ENCODE data around the gene JPH3.

Gene JPH3

GRCh38 chr16:87583453-87584131, 18.7 kb upstream of the JPH3 start:
- Mint-ChIP-seq H3K27ac (no peak overlapping the region), H3K9me3 (no peaks in the 10 kb centered on the region), H3K27me3 (peaks cover 34% of the 10 kb centered on the region), H3K36me3 (ENCODE audit: low read depth) (no peaks in the 10 kb centered on the region), H3K4me3 (no peak overlapping the region), H3K4me1 (ENCODE audit: low read depth) (no peaks in the 10 kb centered on the region)

- H3K27me3 Mint-ChIP-seq: peaks cover 41% of the 10 kb centered on the region
- no peaks in the 10 kb centered on the region for H3K36me3 Mint-ChIP-seq (ENCODE audit: low read depth)
- H3K4me3 Mint-ChIP-seq: no peak overlapping the region
- no peak overlapping the region for H3K27ac Mint-ChIP-seq
- H3K9me3 Mint-ChIP-seq: no peaks in the 10 kb centered on the region
- H3K4me1 Mint-ChIP-seq (ENCODE audit: low read depth): no peaks in the 10 kb centered on the region
Measured at GRCh38 chr16:87584271-87584670, 18.0 kb upstream of the JPH3 start.

GRCh38 chr16:87584975-87585374, 17.3 kb upstream of the JPH3 start:
- peaks cover 41% of the 10 kb centered on the region for H3K27me3 Mint-ChIP-seq
- no peak overlapping the region for H3K4me3 Mint-ChIP-seq
- no peaks in the 10 kb centered on the region for H3K9me3 Mint-ChIP-seq
- no peaks in the 10 kb centered on the region for H3K36me3 Mint-ChIP-seq (ENCODE audit: low read depth)
- no peak overlapping the region for H3K27ac Mint-ChIP-seq
- no peaks in the 10 kb centered on the region for H3K4me1 Mint-ChIP-seq (ENCODE audit: low read depth)

GRCh38 chr16:87585442-87586200, 16.7 kb upstream of the JPH3 start:
- H3K27ac Mint-ChIP-seq: no peak overlapping the region
- no peaks in the 10 kb centered on the region for H3K4me1 Mint-ChIP-seq (ENCODE audit: low read depth)
- peaks cover 45% of the 10 kb centered on the region for H3K27me3 Mint-ChIP-seq
- H3K4me3 Mint-ChIP-seq: no peak overlapping the region
- no peaks in the 10 kb centered on the region for H3K9me3 Mint-ChIP-seq
- no peaks in the 10 kb centered on the region for H3K36me3 Mint-ChIP-seq (ENCODE audit: low read depth)

- no peak overlapping the region for H3K27ac Mint-ChIP-seq
- no peaks in the 10 kb centered on the region for H3K4me1 Mint-ChIP-seq (ENCODE audit: low read depth)
- H3K36me3 Mint-ChIP-seq (ENCODE audit: low read depth): no peaks in the 10 kb centered on the region
- H3K4me3 Mint-ChIP-seq: no peak overlapping the region
- peaks cover 44% of the 10 kb centered on the region for H3K27me3 Mint-ChIP-seq
- no peaks in the 10 kb centered on the region for H3K9me3 Mint-ChIP-seq
Measured at GRCh38 chr16:87586201-87586782, 16.0 kb upstream of the JPH3 start.

- H3K4me1 Mint-ChIP-seq (ENCODE audit: low read depth): no peaks in the 10 kb centered on the region
- no peaks in the 10 kb centered on the region for H3K36me3 Mint-ChIP-seq (ENCODE audit: low read depth)
- H3K4me3 Mint-ChIP-seq: no peak overlapping the region
- H3K27me3 Mint-ChIP-seq: peaks cover 46% of the 10 kb centered on the region
- H3K9me3 Mint-ChIP-seq: no peaks in the 10 kb centered on the region
- H3K27ac Mint-ChIP-seq: no peak overlapping the region
Measured at GRCh38 chr16:87587636-87588035, 14.7 kb upstream of the JPH3 start.

GRCh38 chr16:87592018-87592712, 10.1 kb upstream of the JPH3 start:
- Mint-ChIP-seq H3K27me3 (peaks cover 42% of the 10 kb centered on the region), H3K4me3 (no peak overlapping the region), H3K27ac (no peak overlapping the region)

GRCh38 chr16:87593710-87594258, 8.5 kb upstream of the JPH3 start:
- Mint-ChIP-seq H3K9me3 (no peaks in the 10 kb centered on the region), H3K27me3 (peaks cover 34% of the 10 kb centered on the region), H3K27ac (no peak overlapping the region), H3K4me3 (no peak overlapping the region), H3K36me3 (ENCODE audit: low read depth) (no peaks in the 10 kb centered on the region), H3K4me1 (ENCODE audit: low read depth) (no peaks in the 10 kb centered on the region)

More at GRCh38 chr16:87592018-87592712, 10.1 kb upstream of the JPH3 start:
- no peaks in the 10 kb centered on the region for H3K4me1 Mint-ChIP-seq (ENCODE audit: low read depth)
- H3K9me3 Mint-ChIP-seq: no peaks in the 10 kb centered on the region
- no peaks in the 10 kb centered on the region for H3K36me3 Mint-ChIP-seq (ENCODE audit: low read depth)

GRCh38 chr16:87595712-87596111, 6.6 kb upstream of the JPH3 start:
- Mint-ChIP-seq H3K4me1 (ENCODE audit: low read depth) (no peaks in the 10 kb centered on the region), H3K27ac (no peak overlapping the region), H3K4me3 (no peak overlapping the region), H3K9me3 (no peaks in the 10 kb centered on the region), H3K36me3 (ENCODE audit: low read depth) (no peaks in the 10 kb centered on the region), H3K27me3 (peaks cover 38% of the 10 kb centered on the region)

- H3K27me3 Mint-ChIP-seq: peaks cover 40% of the 10 kb centered on the region
- H3K27ac Mint-ChIP-seq: no peak overlapping the region
- H3K36me3 Mint-ChIP-seq (ENCODE audit: low read depth): no peaks in the 10 kb centered on the region
- no peak overlapping the region for H3K4me3 Mint-ChIP-seq
- H3K4me1 Mint-ChIP-seq (ENCODE audit: low read depth): no peaks in the 10 kb centered on the region
- H3K9me3 Mint-ChIP-seq: no peaks in the 10 kb centered on the region
Measured at GRCh38 chr16:87597324-87597830, 4.9 kb upstream of the JPH3 start.

- Mint-ChIP-seq H3K9me3 (no peaks in the 10 kb centered on the region), H3K27me3 (peaks cover 43% of the 10 kb centered on the region), H3K4me3 (no peak overlapping the region), H3K4me1 (ENCODE audit: low read depth) (peaks cover 5% of the 10 kb centered on the region), H3K27ac (no peak overlapping the region), H3K36me3 (ENCODE audit: low read depth) (no peaks in the 10 kb centered on the region)
Measured at GRCh38 chr16:87598431-87598830, 3.9 kb upstream of the JPH3 start.

- H3K9me3 Mint-ChIP-seq: no peaks in the 10 kb centered on the region
- H3K27ac Mint-ChIP-seq: no peak overlapping the region
- H3K4me1 Mint-ChIP-seq (ENCODE audit: low read depth): peaks cover 5% of the 10 kb centered on the region
- peaks cover 57% of the 10 kb centered on the region for H3K27me3 Mint-ChIP-seq
- H3K4me3 Mint-ChIP-seq: no peak overlapping the region
- no peaks in the 10 kb centered on the region for H3K36me3 Mint-ChIP-seq (ENCODE audit: low read depth)
Measured at GRCh38 chr16:87600246-87600645, 2.1 kb upstream of the JPH3 start.

GRCh38 chr16:87601401-87601981, 817 bp upstream of the JPH3 start:
- peak overlapping the region; percentile 25 for H3K4me3 Mint-ChIP-seq
- no peaks in the 10 kb centered on the region for H3K9me3 Mint-ChIP-seq
- peaks cover 5% of the 10 kb centered on the region for H3K4me1 Mint-ChIP-seq (ENCODE audit: low read depth)
- H3K36me3 Mint-ChIP-seq (ENCODE audit: low read depth): no peaks in the 10 kb centered on the region
- H3K27ac Mint-ChIP-seq: no peak overlapping the region
- peaks cover 60% of the 10 kb centered on the region for H3K27me3 Mint-ChIP-seq
